H54 (cell line): Measurements from ENCODE around the gene AQP7.
A peak's percentile ranks its signal among the peaks of the same experiment; 100 is the strongest.
"Not testable (repeated sequence)": the region's sequence is repeated elsewhere in the genome, so short reads cannot be mapped to it uniquely, and the experiment has no call there.

Experiments used
- DNase-seq: peaks from one replicate; pipeline ENCODE4 v3.0.0; 2011; ENCODE audit warnings: low spot score, mixed read lengths; ENCODE audit not compliant: insufficient read length
- FAIRE-seq: peaks from 3 replicates; lab custom pipeline; 2011; peaks lifted over from hg19 to GRCh38; lab: Jason Lieb, UNC
- POLR2A ChIP-seq: IDR thresholded peaks from 2 replicates; pipeline ENCODE4 v1.6.1; 2011; ENCODE audit warnings: low read depth, mild to moderate bottlenecking, low read length

Gene AQP7

GRCh38 chr9:33378121-33378795 is 24.1 kb downstream of the AQP7 start:
- FAIRE-seq, result no peak

GRCh38 chr9:33377089-33377715 is 25.2 kb downstream of the AQP7 start:
- FAIRE-seq, result no peak
- no peak for TF ChIP-seq POLR2A
- DNase-seq, result no peak

More at GRCh38 chr9:33378121-33378795, 24.1 kb downstream of the AQP7 start:
- no peak for TF ChIP-seq POLR2A
- no peak for DNase-seq

- TF ChIP-seq POLR2A, result no peak
- FAIRE-seq, result no peak
- DNase-seq, result no peak
These were observed 26.5 kb downstream of the AQP7 start for GRCh38 chr9:33375841-33376321.

- FAIRE-seq (no peak), DNase-seq (no peak)
- no peak for TF ChIP-seq POLR2A
These were observed 27.0 kb downstream of the AQP7 start for GRCh38 chr9:33375238-33375840.

GRCh38 chr9:33374634-33375237 is 27.6 kb downstream of the AQP7 start:
- DNase-seq (peak; percentile 39), FAIRE-seq (no peak)
- no peak for TF ChIP-seq POLR2A

- FAIRE-seq, result no peak
- TF ChIP-seq POLR2A, result no peak
- DNase-seq, result no peak
These were observed 28.2 kb downstream of the AQP7 start for GRCh38 chr9:33374190-33374589.

- no peak for DNase-seq
- no peak for TF ChIP-seq POLR2A
- no peak for FAIRE-seq
These were observed 29.5 kb downstream of the AQP7 start for GRCh38 chr9:33372900-33373299.

- DNase-seq (no peak), FAIRE-seq (no peak)
- TF ChIP-seq POLR2A, result no peak
These were observed 35.3 kb downstream of the AQP7 start for GRCh38 chr9:33366979-33367480.

- FAIRE-seq, result not testable (repeated sequence)
These were observed 37.6 kb downstream of the AQP7 start for GRCh38 chr9:33364814-33365213.

GRCh38 chr9:33364127-33364526 is 38.2 kb downstream of the AQP7 start:
- no peak for FAIRE-seq
- DNase-seq, result no peak
- TF ChIP-seq POLR2A, result no peak

More at GRCh38 chr9:33364814-33365213, 37.6 kb downstream of the AQP7 start:
- not testable (repeated sequence) for DNase-seq

- DNase-seq, FAIRE-seq: not testable (repeated sequence)
These were observed 43.7 kb downstream of the AQP7 start for GRCh38 chr9:33358641-33359040.

- TF ChIP-seq POLR2A, result no peak
- FAIRE-seq (no peak), DNase-seq (no peak)
These were observed 46.4 kb downstream of the AQP7 start for GRCh38 chr9:33355933-33356332.

GRCh38 chr9:33354651-33355211 is 47.6 kb downstream of the AQP7 start:
- DNase-seq (no peak), FAIRE-seq (no peak)
- no peak for TF ChIP-seq POLR2A

- FAIRE-seq (no peak), DNase-seq (no peak)
- TF ChIP-seq POLR2A, result no peak
These were observed 50.8 kb downstream of the AQP7 start for GRCh38 chr9:33351547-33351946.
